ENCODE results near the gene CALM3. TPM values are rescaled to one million over a fixed set of nuclear protein-coding genes. Genes with fewer than 3 reads are reported as not detected.

CALM3 gene
- total and polyA plus RNA-seq, 2 of the 4 experiments (the other 2 are of a cell fraction), result 91.6 to 501 TPM

DNA sequence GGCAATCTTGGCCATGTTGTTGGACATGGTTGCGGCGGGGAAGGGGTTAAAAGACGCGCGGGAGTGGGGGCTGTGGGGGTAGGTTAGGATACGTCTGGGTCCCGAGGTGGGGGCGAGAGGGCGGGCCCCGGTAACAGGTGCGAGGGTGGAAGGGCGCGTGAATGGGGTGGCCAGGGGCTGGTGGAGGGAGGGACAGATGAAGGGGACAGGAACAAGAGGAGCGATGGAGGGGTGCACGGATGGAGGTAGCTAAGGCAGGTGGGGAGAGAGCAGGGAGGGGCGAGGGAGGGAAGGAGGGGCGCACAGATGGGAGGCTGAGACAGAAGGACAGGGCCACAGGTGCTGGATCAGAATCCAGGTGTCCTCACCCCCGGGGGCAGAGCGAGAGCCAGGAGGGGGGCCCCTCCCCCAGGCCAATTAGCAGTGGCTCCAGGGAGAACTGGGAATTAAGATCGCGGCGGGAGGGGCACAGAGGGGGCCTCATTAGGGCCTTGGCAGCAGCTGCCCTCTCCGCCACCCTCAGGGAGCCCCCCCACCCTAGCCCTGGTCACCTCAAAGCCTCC is 33.6 kb downstream of the CALM3 start:
- no peak overlapping the region for H2BK120ac ChIP-seq (ENCODE audit: low read depth, low read length)
- dilution Hi-C loops (cut with HindIII; ENCODE audit: low sequenced_read_pairs, unreplicated experiment) (no loop called here), intact Hi-C loops (cut with micrococcal nuclease) (no loop called here), in situ Hi-C loops (cut with MboI; ENCODE audit: low sequenced_read_pairs) (no loop called here)
- no TSS peak for BruUV-seq (replicated peaks)
- no peak overlapping the region for H2BK5ac ChIP-seq (ENCODE audit: low read depth, low read length, poor library complexity, severe bottlenecking)
- no peak overlapping the region for H2BK20ac ChIP-seq (ENCODE audit: low read depth, low read length)
- H3K18ac ChIP-seq (ENCODE audit: low read depth, low read length), result no peak overlapping the region
- no peak overlapping the region for H3K23ac ChIP-seq (ENCODE audit: low read depth, low read length)
- no peaks in the 10 kb centered on the region for H3K79me1 ChIP-seq (ENCODE audit: low read depth in 1 of 2, low read length in 2 of 2)
- DNase-seq (no peak), ATAC-seq (ENCODE audit: low read depth) (no peak)
- H3K4ac ChIP-seq (ENCODE audit: low read depth, low read length), result no peak overlapping the region
- H3K9ac ChIP-seq (ENCODE audit: low read depth, low read length), result peak overlapping the region; percentile 29; the same call in 1 of the 2 replicates
- H2AK5ac ChIP-seq (ENCODE audit: low read depth, low read length), result peak overlapping the region; percentile 33; the same call in 1 of the 2 replicates
- ChIA-PET POLR2A (ENCODE audit: unreplicated experiment) (no interaction called here), CTCF (no interaction called here)
- H2BK15ac ChIP-seq (ENCODE audit: low read depth, low read length), result no peak overlapping the region
- no peak overlapping the region for H4K5ac ChIP-seq (ENCODE audit: low read depth, low read length)
- H3K9me1 ChIP-seq (ENCODE audit: insufficient read depth, low read length), result no peaks in the 10 kb centered on the region
- H3K27me3 ChIP-seq (ENCODE audit: control insufficient read depth, insufficient read depth, low read length), result no peaks in the 10 kb centered on the region; the same call in 1 of the 2 replicates
- TF ChIP-seq FOS (IDR thresholded peaks at IDR 0.05; ENCODE audit: low read depth, low read length), result no peak
- no peak for TF ChIP-seq RAD21 (IDR thresholded peaks at IDR 0.05; ENCODE audit: low read length)
- TF ChIP-seq USF2 (IDR thresholded peaks at IDR 0.05; ENCODE audit: low read depth, low read length), result no peak
- TF ChIP-seq MAZ (IDR thresholded peaks at IDR 0.05; ENCODE audit: borderline replicate concordance, low read depth, low read length), result no peak
- no peak for TF ChIP-seq ELK1 (IDR thresholded peaks at IDR 0.05; ENCODE audit: borderline replicate concordance, low read depth, low read length)
- no peak for TF ChIP-seq RCOR1 (IDR thresholded peaks at IDR 0.05; ENCODE audit: insufficient replicate concordance, low read length)
- TF ChIP-seq BHLHE40 (IDR thresholded peaks at IDR 0.05; ENCODE audit: low read depth, low read length), result no peak
- TF ChIP-seq CEBPB (IDR thresholded peaks at IDR 0.05; ENCODE audit: low read depth, low read length), result no peak
- no peak for TF ChIP-seq CTCF (conservative IDR thresholded peaks at IDR 0.05; ENCODE audit: low read depth, low read length)
- TF ChIP-seq RFX5 (IDR thresholded peaks at IDR 0.05; ENCODE audit: low read depth, low read length), result no peak
- no peak for TF ChIP-seq MXI1 (IDR thresholded peaks at IDR 0.05; ENCODE audit: borderline replicate concordance, low read depth, low read length)
- no peak for TF ChIP-seq CHD1 (IDR thresholded peaks at IDR 0.05; ENCODE audit: low read depth, low read length)
- TF ChIP-seq MAFK (IDR thresholded peaks at IDR 0.05; ENCODE audit: low read depth, low read length), result no peak
- no peak for TF ChIP-seq NFE2L2 (IDR thresholded peaks at IDR 0.05; ENCODE audit: low read depth, low read length)
- TF ChIP-seq POLR2A (IDR thresholded peaks at IDR 0.05; ENCODE audit: low read depth, low read length), result no peak
- no peak for TF ChIP-seq SMC3 (IDR thresholded peaks at IDR 0.05; ENCODE audit: low read depth, low read length)
- no peak overlapping the region for H3K56ac ChIP-seq (ENCODE audit: extremely low read depth, insufficient read depth, low read length)
- H3K4me3 ChIP-seq (ENCODE audit: insufficient read depth, low read depth, low read length), result 0 out of 2 replicates have a peak overlapping the region, but pooled peaks have one; percentile 17
- H3K14ac ChIP-seq (replicated peaks; ENCODE audit: low read depth, low read length), result no peak overlapping the region
- no peak overlapping the region for H3K27ac ChIP-seq (ENCODE audit: insufficient read depth, low read length)
- peak overlapping the region in 1 of 2 experiments; percentile 25; a peak in 1 of 4 replicates for H4K8ac ChIP-seq (ENCODE audit: low read depth in 2 of 2, low read length in 2 of 2)
- no peak overlapping the region for H4K91ac ChIP-seq (ENCODE audit: insufficient read depth, low read depth, low read length)
- peaks cover 4% of the 10 kb centered on the region; the same call in 1 of the 2 replicates for H4K20me1 ChIP-seq (ENCODE audit: insufficient read depth, low read length)
- peak overlapping the region; percentile 76 for H2AFZ ChIP-seq (replicated peaks; ENCODE audit: low read length, poor library complexity)
- H3K4me1 ChIP-seq (ENCODE audit: control insufficient read depth, insufficient read depth, low read length), result peaks cover 14% of the 10 kb centered on the region
- no peak overlapping the region for H2AK9ac ChIP-seq (replicated peaks; ENCODE audit: low read depth, low read length, poor library complexity)
- 0% methylated on average over 7 of the region's 23 CpGs; no CpG with 5 or more reads in 1 of the 2 experiments for WGBS, 2 experiments (ENCODE audit: extremely low coverage in 2 of 2, insufficient read length in 1 of 2)
- H3K36me3 ChIP-seq (ENCODE audit: control insufficient read depth, insufficient read depth, low read length), result no peaks in the 10 kb centered on the region
- H3K4me2 ChIP-seq (ENCODE audit: low read depth, low read length), result no peak overlapping the region; the same call in 1 of the 2 replicates
- no peaks in the 10 kb centered on the region for H3K9me3 ChIP-seq (ENCODE audit: control insufficient read depth, insufficient read depth, low read length)

Data from IMR-90 (cell line).